Lung (tissue), 12 donors: Measurements from ENCODE around the gene FGFR1OP2. TPM values are rescaled to one million over a fixed set of nuclear protein-coding genes. Genes with fewer than 3 reads are reported as not detected.
A peak's percentile ranks its signal among the peaks of the same experiment; 100 is the strongest.

Experiments used
- ATAC-seq: fragments of 200-7000 bp; cut with Tn5 transposase; one replicate; pipeline ENCODE4 v1.9.1; 2020; ENCODE audit warnings: moderate number of reproducible peaks; ENCODE audit not compliant: insufficient read depth, low FRiP score
- DNase-seq, 3 donors: peaks; one replicate each; pipeline ENCODE4 v3.0.0-alpha.2; 2013 to 2017
- H3K27ac ChIP-seq, 2 donors: one replicate each; pipeline ENCODE4 v1.5.1; 2013; ENCODE audit warnings: mild to moderate bottlenecking in 2 of 2, moderate library complexity in 2 of 2, control low read depth in 1 of 2, inconsistent platforms in 1 of 2, low read depth in 1 of 2, low read length in 1 of 2
- H3K27me3 ChIP-seq, 3 donors: one replicate each; pipeline ENCODE4 v1.5.1; 2013; ENCODE audit warnings: low read length in 2 of 3; ENCODE audit not compliant: control insufficient read depth in 3 of 3, insufficient read depth in 3 of 3
- H3K36me3 ChIP-seq, 4 donors: one replicate each; pipeline ENCODE4 v1.5.1; 2013; ENCODE audit warnings: low read length in 4 of 4, mild to moderate bottlenecking in 1 of 4, moderate library complexity in 1 of 4; ENCODE audit not compliant: control insufficient read depth in 4 of 4, insufficient read depth in 4 of 4
- H3K4me1 ChIP-seq, 5 donors: one replicate each; pipeline ENCODE4 v1.5.1; 2013; ENCODE audit warnings: low read length in 5 of 5, mild to moderate bottlenecking in 2 of 5, moderate library complexity in 1 of 5; ENCODE audit not compliant: control insufficient read depth in 5 of 5, insufficient read depth in 5 of 5
- H3K4me3 ChIP-seq: one replicate; pipeline ENCODE4 v1.5.1; 2013; ENCODE audit warnings: mild to moderate bottlenecking, control low read depth, moderate library complexity
- H3K9ac ChIP-seq, 2 donors: one replicate each; pipeline ENCODE4 v1.5.1; 2013; ENCODE audit warnings: low read length in 2 of 2, control low read depth in 1 of 2; ENCODE audit not compliant: insufficient read depth in 1 of 2
- H3K9me3 ChIP-seq, 4 donors: one replicate each; pipeline ENCODE4 v1.5.1; 2013; ENCODE audit warnings: low read length in 3 of 4, mild to moderate bottlenecking in 1 of 4, moderate library complexity in 1 of 4; ENCODE audit not compliant: control insufficient read depth in 4 of 4, insufficient read depth in 3 of 4
- WGBS, 2 donors: extraction: QIAGEN DNeasy Blood & Tissue Kit; methylation state at CpG; one replicate each; pipeline ENCODE4 v1.1.7; 2013; 5-methylcytosine and 5-hydroxymethylcytosine counted together
- polyA plus RNA-seq, 2 donors: library from polyadenylated mRNA; stranded (reverse); fragments of 200-250 nt; gene quantifications; one replicate each; pipeline ENCODE4 v1.2.1, GENCODE V29; 2013
- total RNA-seq, 2 donors: library from RNA; depleted of rRNA in 1 of 2; stranded (reverse); fragments of >200 nt in 1 of 2; gene quantifications; one replicate each; pipeline ENCODE4 v1.2.1, GENCODE V29; 2014 to 2021
- TF ChIP-seq, protein P1 (sequence below): IDR thresholded peaks from 2 replicates; pipeline ENCODE4 v1.5.1; 2012; ENCODE audit warnings: mild to moderate bottlenecking; ENCODE audit errors: control extremely low read depth, extremely low read depth
- donor health status: control.
- donor health status: control.
- donor health status: Bipolar disorder and iron deficiency.
- donor health status: healthy.
- donor health status: DM: yes; HTN: yes; CAD: no.

Gene FGFR1OP2
- total and polyA plus RNA-seq, 4 donors: 32.8 to 110 (median 39.2) TPM

DNA sequence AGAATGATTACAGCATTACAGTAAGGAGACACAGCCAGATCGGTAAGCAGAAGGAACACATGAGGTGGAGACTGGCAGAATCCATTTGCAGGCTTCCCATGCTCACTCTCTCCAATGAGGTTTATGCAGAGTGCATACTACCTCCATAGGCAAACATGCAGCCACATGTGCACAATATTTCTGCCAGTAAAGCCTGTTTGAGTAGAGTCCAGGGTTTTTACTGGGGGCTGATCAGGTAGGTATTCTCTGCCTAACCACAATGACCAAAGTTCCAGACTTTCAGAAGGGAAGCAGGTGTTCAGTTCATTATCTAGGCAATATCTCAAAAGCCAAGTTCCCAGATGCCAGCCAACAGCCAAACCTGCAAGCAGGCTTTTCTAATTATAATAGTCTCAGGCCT is 31.6 kb upstream of the FGFR1OP2 start:
- 41 to 74% methylated on average over 1 of the region's 1 CpG for WGBS, 2 donors
- H3K27me3 ChIP-seq: no peaks in the 10 kb centered on the region
- H3K27ac ChIP-seq: no peak overlapping the region
- ATAC-seq: no peak
- H3K4me3 ChIP-seq: no peak overlapping the region
- peaks cover 0 to 4% (median 0%) of the 10 kb centered on the region in 5 donors for H3K4me1 ChIP-seq
- peaks cover 7 to 23% (median 15%) of the 10 kb centered on the region in 4 donors for H3K36me3 ChIP-seq
- no peak for DNase-seq
- TF ChIP-seq, protein P1, sequence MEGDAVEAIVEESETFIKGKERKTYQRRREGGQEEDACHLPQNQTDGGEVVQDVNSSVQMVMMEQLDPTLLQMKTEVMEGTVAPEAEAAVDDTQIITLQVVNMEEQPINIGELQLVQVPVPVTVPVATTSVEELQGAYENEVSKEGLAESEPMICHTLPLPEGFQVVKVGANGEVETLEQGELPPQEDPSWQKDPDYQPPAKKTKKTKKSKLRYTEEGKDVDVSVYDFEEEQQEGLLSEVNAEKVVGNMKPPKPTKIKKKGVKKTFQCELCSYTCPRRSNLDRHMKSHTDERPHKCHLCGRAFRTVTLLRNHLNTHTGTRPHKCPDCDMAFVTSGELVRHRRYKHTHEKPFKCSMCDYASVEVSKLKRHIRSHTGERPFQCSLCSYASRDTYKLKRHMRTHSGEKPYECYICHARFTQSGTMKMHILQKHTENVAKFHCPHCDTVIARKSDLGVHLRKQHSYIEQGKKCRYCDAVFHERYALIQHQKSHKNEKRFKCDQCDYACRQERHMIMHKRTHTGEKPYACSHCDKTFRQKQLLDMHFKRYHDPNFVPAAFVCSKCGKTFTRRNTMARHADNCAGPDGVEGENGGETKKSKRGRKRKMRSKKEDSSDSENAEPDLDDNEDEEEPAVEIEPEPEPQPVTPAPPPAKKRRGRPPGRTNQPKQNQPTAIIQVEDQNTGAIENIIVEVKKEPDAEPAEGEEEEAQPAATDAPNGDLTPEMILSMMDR: no peak
- no peak overlapping the region for H3K9ac ChIP-seq
- H3K9me3 ChIP-seq: no peaks in the 10 kb centered on the region

DNA sequence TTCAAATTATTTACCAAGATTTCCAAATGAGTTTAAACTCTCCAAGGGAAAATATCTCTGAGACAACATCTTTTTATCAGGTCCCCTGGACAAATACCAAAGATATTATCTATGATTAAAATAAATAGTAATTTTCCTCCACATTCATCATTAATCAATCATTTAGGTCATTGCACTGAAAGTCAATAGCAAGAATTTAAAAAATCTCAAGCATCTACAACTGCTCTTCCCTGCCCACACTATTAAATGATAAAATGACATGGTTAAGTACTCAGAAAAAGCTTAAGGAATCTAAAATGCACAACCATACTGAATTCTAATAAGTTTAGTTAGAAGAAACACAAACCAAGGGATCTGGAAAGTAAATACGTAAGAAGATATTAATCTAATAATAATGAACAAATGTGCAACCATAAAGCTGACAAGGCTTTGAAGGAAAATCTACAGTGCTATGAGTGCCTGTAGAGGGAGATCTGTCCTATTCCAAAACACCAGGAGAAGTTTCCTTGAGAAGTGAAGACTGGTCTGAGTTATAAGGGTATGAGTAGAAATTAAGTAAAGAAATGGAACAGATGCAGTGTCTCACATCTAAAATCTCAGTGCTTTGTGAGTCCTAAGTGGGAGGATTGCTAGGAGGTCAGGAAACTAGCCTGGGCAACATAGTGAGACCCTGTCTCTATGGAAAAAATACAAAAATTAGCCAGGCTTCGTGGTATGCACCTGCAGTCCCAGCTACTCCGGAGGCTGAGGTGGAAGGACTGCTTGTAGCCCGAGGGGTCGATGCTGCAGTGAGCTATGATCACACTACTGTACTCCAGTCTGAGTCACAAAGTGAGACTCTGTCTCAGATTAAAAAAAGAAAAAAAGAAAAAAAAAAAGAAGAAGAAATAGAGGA is 19.7 kb upstream of the FGFR1OP2 start:
- no peaks in the 10 kb centered on the region for H3K9me3 ChIP-seq
- H3K36me3 ChIP-seq: peaks cover 7 to 30% (median 10%) of the 10 kb centered on the region in 4 donors
- no peaks in the 10 kb centered on the region for H3K4me1 ChIP-seq
- H3K4me3 ChIP-seq: no peak overlapping the region
- WGBS, 2 donors: 89 to 95% methylated on average over 5 of the region's 5 CpGs
- H3K27me3 ChIP-seq: no peaks in the 10 kb centered on the region
- H3K27ac ChIP-seq: no peak overlapping the region
- DNase-seq: peak in 1 of 3 donors; percentile 38
- no peak overlapping the region for H3K9ac ChIP-seq
- TF ChIP-seq, protein P1: no peak
- ATAC-seq: no peak

DNA sequence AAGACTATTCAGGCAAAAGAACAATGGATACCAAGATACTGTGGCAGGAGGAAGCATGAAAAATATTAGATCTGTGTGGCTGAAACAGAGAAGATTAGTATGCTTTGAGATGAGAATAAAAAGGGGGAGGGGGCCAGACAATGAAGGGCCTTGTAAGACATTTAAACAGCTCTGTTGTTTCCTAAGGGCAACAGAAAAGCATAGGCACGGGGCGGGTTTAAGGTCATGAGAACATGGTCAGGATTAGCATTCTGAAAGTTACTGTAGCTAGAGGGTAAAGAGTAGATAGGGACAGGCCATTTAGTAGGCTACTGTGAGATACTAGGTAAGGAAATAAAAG is 19.1 kb upstream of the FGFR1OP2 start:
- WGBS, 2 donors: 97% methylated on average over 2 of the region's 2 CpGs
- H3K4me1 ChIP-seq: no peaks in the 10 kb centered on the region
- no peak overlapping the region for H3K4me3 ChIP-seq
- no peak overlapping the region for H3K27ac ChIP-seq
- ATAC-seq (no peak), DNase-seq (no peak)
- TF ChIP-seq, protein P1: no peak
- no peak overlapping the region for H3K9ac ChIP-seq
- no peaks in the 10 kb centered on the region for H3K27me3 ChIP-seq
- peaks cover 7 to 31% (median 10%) of the 10 kb centered on the region in 4 donors for H3K36me3 ChIP-seq
- no peaks in the 10 kb centered on the region for H3K9me3 ChIP-seq
